ENCODE measurements around the gene LIN7B. TPM values are rescaled to one million over a fixed set of nuclear protein-coding genes. Genes with fewer than 3 reads are reported as not detected.

LIN7B gene
- total and polyA plus RNA-seq, 2 of the 13 experiments (the other 11 are each of a cell fraction or from before 2014, with no cell fraction given) = 5.3 to 7.6 TPM

- no peak for DNase-seq (ENCODE audit: low spot score)
- WGBS (ENCODE audit: low lambda C conversion rate) = 20% methylated on average over 5 of the region's 10 CpGs
- no peaks in the 10 kb centered on the region for H4K20me1 ChIP-seq (ENCODE audit: insufficient read depth, low read length)
- TF ChIP-seq TBX2 (CRISPR knock-in tag; IDR thresholded peaks at IDR 0.05; ENCODE audit: borderline replicate concordance) = no peak
- 0 out of 4 replicates have a peak, but pooled peaks of 1 of the 2 experiments have one; percentile 0 for TF ChIP-seq KLF16 (CRISPR knock-in tag; IDR thresholded peaks at IDR 0.05)
- no peak for TF ChIP-seq ZZZ3 (CRISPR knock-in tag; IDR thresholded peaks at IDR 0.05; ENCODE audit: borderline replicate concordance)
- no peak for TF ChIP-seq ZSCAN31 (CRISPR knock-in tag; IDR thresholded peaks at IDR 0.05; ENCODE audit: low read depth)
- no TSS peak for BruUV-seq (replicated peaks)
- no peak for ATAC-seq
- in situ Hi-C loops (cut with HindIII; ENCODE audit: extremely low pct_ligation_motif_present, low pct_unique_long_range_greater_than_20kb) = loop anchor here (5.0 kb wide), 1 partner anchor 35 kb away; the partner anchor contains the start of genes C19orf73 and PPFIA3
- H2AFZ ChIP-seq (ENCODE audit: low read length) = no peak overlapping the region
- H3K4me3 ChIP-seq (replicated peaks in 1 of 3; ENCODE audit: insufficient read depth in 1 of 3, low read depth in 2 of 3, low read length in 3 of 3) = peak overlapping the region in 1 of 3 experiments; percentile 27; a peak in 1 of 6 replicates
- H3K4me2 ChIP-seq (ENCODE audit: low read depth, low read length) = peak overlapping the region; percentile 94
- H3K36me3 ChIP-seq (replicated peaks in 1 of 2; ENCODE audit: control insufficient read depth in 1 of 2, insufficient read depth in 2 of 2, low read length in 2 of 2) = no peaks in the 10 kb centered on the region
- ChIA-PET CTCF (ENCODE audit: low intra/inter-chr PET ratio, low total read pairs) (no interaction called here), POLR2A (interaction anchor here (0.6 kb wide), 1 partner anchor 163 kb away, joined by 3 read pairs; no protein-coding TSS in a partner anchor)
- no peak overlapping the region for H3K9ac ChIP-seq (ENCODE audit: insufficient read depth, low read depth, low read length)
- intact Hi-C loops (cut with micrococcal nuclease; ENCODE audit: unreplicated experiment) = loop anchor here (10.0 kb wide), 1 partner anchor 53 kb away; no protein-coding TSS in a partner anchor
- no peak for FAIRE-seq
- no peaks in the 10 kb centered on the region; a peak in 2 of 5 replicates for H3K27me3 ChIP-seq (ENCODE audit: control insufficient read depth in 1 of 2, insufficient read depth in 2 of 2, low read length in 2 of 2)
- no peaks in the 10 kb centered on the region for H3K9me3 ChIP-seq (ENCODE audit: low read length)
- no peaks in the 10 kb centered on the region for H3K79me2 ChIP-seq (ENCODE audit: insufficient read depth, low read length)
- no peak overlapping the region for H3K27ac ChIP-seq (ENCODE audit: extremely low read length, insufficient read depth, low read length)
- H3K4me1 ChIP-seq (ENCODE audit: insufficient read depth, low read length) = peaks cover 60% of the 10 kb centered on the region
These were observed 38.0 kb downstream of the LIN7B start for GRCh38 chr19:49152119-49152550.

- FAIRE-seq (no peak), DNase-seq (ENCODE audit: low spot score) (no peak), ATAC-seq (no peak)
- TF ChIP-seq PPARG (CRISPR knock-in tag; conservative IDR thresholded peaks at IDR 0.05) (no peak), POLR2A (IDR thresholded peaks at IDR 0.05; ENCODE audit: insufficient read depth in 1 of 2, low read depth in 2 of 2, low read length in 2 of 2) (no peak), NR0B2 (CRISPR knock-in tag; IDR thresholded peaks at IDR 0.05) (no peak), ELF1 (CRISPR knock-in tag; IDR thresholded peaks at IDR 0.05) (no peak), ZSCAN12 (CRISPR knock-in tag; IDR thresholded peaks at IDR 0.05) (no peak), KLF13 (CRISPR knock-in tag; IDR thresholded peaks at IDR 0.05) (no peak), KAT8 (CRISPR knock-in tag; IDR thresholded peaks at IDR 0.05) (no peak), MLLT10 (CRISPR knock-in tag; IDR thresholded peaks at IDR 0.05) (no peak), FOXO4 (CRISPR knock-in tag; conservative IDR thresholded peaks at IDR 0.05) (no peak)
- no peak overlapping the region for H3K4me3 ChIP-seq (replicated peaks in 1 of 3; ENCODE audit: insufficient read depth in 1 of 3, low read depth in 2 of 3, low read length in 3 of 3)
- no peak overlapping the region; the same call in 1 of the 2 replicates for H3K4me2 ChIP-seq (ENCODE audit: low read depth, low read length)
- BruUV-seq (replicated peaks) = no TSS peak
- no peaks in the 10 kb centered on the region for H3K9me3 ChIP-seq (ENCODE audit: low read length)
- peaks cover 61% of the 10 kb centered on the region for H3K4me1 ChIP-seq (ENCODE audit: insufficient read depth, low read length)
- POLR2A ChIA-PET = no interaction called here
- H3K27me3 ChIP-seq (ENCODE audit: control insufficient read depth in 1 of 2, insufficient read depth in 2 of 2, low read length in 2 of 2) = no peaks in the 10 kb centered on the region; a peak in 2 of 5 replicates
- H4K20me1 ChIP-seq (ENCODE audit: insufficient read depth, low read length) = no peaks in the 10 kb centered on the region
- no peaks in the 10 kb centered on the region for H3K79me2 ChIP-seq (ENCODE audit: insufficient read depth, low read length)
- H3K9ac ChIP-seq (ENCODE audit: insufficient read depth, low read depth, low read length) = no peak overlapping the region
- CTCF ChIA-PET (ENCODE audit: low intra/inter-chr PET ratio, low total read pairs) = no interaction called here
- H3K27ac ChIP-seq (ENCODE audit: extremely low read length, insufficient read depth, low read length) = no peak overlapping the region
- H3K36me3 ChIP-seq (replicated peaks in 1 of 2; ENCODE audit: control insufficient read depth in 1 of 2, insufficient read depth in 2 of 2, low read length in 2 of 2) = no peaks in the 10 kb centered on the region
- no peak overlapping the region for H2AFZ ChIP-seq (ENCODE audit: low read length)
- 80% methylated on average over 10 of the region's 10 CpGs for WGBS (ENCODE audit: low lambda C conversion rate)
- intact Hi-C loops (cut with micrococcal nuclease; ENCODE audit: unreplicated experiment) (loop anchor here (10.0 kb wide), 1 partner anchor 52 kb away; no protein-coding TSS in a partner anchor), in situ Hi-C loops (cut with HindIII; ENCODE audit: extremely low pct_ligation_motif_present, low pct_unique_long_range_greater_than_20kb) (loop anchor here (5.0 kb wide), 1 partner anchor 36 kb away; the partner anchor contains the start of genes C19orf73 and PPFIA3)
These were observed 39.1 kb downstream of the LIN7B start for GRCh38 chr19:49153167-49153809.

All from HepG2 (cell line).